K562 treated with DMSO at 1 percent for 12 hours (cell line): Measurements from ENCODE around the gene BSPRY. TPM values are rescaled to one million over a fixed set of nuclear protein-coding genes. Genes with fewer than 3 reads are reported as not detected.

ENCODE experiments used
- total RNA-seq: library from RNA; unstranded; fragments of 300-600 nt; gene quantifications from 2 replicates; pipeline ENCODE4 v1.2.3, GENCODE V29; 2022; ENCODE audit not compliant: insufficient read depth

BSPRY gene
- total RNA-seq, result 0.97 and 1.1 TPM in 2 replicates

GRCh38 chr9:113349445-113350094 lies at the start of gene BSPRY:
TSS of gene BSPRY (plus strand) at chr9:113349541. CDS start at chr9:113349580, 39 bp downstream.

GRCh38 chr9:113302792-113303418 lies 46.4 kb upstream of the BSPRY start, which contains the start of gene RNF183:
TSS of gene RNF183 (minus strand) at chr9:113303376. CDS start at chr9:113298184, 5,192 bp downstream.

DNA sequence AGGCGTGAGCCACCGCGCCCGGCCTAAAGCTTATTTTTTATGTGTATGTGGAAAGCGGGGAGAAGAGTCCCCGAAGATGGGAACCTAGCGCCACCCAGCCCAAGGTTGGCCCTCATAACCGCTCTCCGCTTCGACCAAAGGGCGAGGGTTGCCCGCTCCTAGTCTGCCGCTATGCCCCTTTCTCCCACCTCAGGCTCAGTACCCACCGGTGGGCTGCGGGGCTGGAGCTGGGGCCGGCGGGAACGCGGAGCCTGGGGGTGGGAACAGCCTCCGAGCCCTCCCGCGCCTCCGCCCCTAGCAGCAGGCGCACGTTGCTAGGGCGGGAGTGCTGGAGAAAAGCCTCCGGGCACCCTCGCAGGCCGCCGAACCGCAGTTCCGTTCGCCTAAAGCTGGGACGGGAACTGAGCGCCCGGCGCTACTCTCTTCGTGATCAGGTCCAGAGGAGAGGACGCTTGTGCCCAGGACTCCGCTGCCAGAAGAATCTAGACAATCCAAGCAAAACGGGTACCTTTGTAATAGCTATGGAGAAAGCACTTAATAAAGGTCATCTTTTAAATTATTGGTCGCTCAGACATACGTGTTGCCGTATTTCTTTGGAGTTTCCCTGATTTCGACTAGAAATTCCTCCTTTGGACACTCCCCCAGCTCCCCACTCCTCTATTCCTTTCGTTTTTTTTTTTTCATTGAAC lies 9.2 kb upstream of the BSPRY start, which contains the start of gene WDR31:
Gene WDR31, minus strand, starts transcription at position 265 of the 689 bp plus-strand sequence. CDS start 8,253 bp downstream, outside the sequence.

DNA sequence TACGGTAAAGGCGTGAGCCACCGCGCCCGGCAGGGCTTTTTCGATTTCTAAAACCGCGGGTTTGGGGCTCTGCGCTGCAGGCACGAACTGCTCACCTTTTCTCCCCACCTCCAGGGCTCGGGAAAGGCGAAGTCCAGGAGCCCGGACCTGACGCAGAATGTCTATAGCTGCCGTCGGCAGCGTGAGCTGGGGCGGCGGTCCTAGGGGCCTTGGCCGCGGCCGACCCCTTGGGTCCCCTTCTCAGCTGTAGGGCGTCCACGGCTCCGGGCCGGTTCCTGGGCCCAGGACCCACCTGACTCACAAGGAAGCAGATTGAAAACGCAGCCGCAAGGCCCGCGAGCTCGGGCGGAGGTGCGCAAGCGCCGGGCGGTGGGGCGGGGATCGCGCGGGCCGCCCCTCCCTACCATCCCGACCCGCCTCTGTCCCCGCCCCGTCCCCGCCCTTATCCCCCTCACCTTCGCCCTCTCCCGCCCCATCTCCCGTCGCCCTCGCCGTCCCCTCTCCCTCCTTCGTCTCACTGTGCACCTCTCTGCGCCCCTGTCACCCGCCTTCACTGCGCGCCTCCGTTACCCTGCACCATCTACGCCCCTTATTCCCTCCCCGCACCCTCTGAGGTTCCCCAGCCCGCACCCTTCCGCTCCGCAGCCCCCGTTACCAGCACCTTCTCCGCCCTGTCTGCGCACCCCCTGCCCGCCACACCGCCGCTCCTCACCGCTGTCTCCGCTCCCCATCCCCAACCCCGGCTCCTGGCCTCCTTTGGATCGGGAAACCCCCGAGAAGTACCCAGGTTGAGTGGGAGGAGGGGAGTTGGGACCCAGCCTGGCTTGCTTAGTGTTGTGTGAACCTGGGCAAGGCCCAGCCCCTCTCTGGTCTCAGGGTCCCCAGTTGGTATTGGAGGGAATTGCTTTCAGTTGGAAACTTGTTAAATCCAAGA lies 27.6 kb downstream of the BSPRY start, which contains the start of gene HDHD3:
Gene HDHD3, minus strand, starts transcription at position 353 of the 934 bp plus-strand sequence. CDS start 2,632 bp downstream, outside the sequence.

DNA sequence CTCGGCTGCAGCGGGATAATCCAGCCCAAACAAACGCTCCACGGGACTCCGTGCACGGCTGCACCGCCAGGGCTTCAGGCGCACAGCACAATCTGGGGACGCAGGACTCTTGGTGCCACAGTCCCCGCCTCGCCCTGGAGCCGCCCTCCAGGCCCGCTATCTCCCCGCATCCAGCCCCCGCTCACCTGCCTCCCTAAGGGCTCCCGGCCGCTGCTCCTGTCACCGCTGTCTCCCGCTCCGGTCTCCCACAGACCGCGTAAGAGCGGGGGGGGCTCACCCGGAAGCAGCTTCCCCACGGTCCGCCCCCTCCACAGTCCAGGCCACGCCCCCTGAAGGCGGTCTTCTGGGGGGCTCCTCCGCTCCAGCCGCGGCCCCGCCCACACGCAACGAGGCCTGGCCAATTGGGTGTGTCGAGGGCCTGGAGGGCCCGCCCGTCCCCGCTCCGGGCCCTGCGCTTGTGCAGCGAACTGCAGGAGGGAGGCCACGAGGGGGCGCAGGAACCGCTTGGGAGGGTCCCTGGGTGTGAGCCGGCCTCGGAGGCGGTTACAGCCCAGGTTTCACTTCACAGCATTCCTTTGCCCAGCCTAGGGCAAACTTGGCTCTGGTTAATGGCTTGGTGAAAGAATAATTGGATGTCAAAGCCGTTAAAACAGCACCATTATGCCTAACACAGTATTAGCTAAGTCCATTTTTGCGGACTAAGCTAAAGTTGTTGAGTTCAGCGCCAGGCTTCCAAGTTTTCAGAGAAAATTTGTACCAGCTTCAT lies 51.9 kb downstream of the BSPRY start, which contains the start of gene ALAD:
Gene ALAD, minus strand, starts transcription at position 258 of the 766 bp plus-strand sequence. CDS start 7,725 bp downstream, outside the sequence.

GRCh38 chr9:113410207-113410864 lies 61.0 kb downstream of the BSPRY start, which contains the start of the genes C9orf43 and POLE3:
TSS of gene C9orf43 (plus strand) at chr9:113410747. CDS start at chr9:113413494, 2,747 bp downstream.
TSS of gene POLE3 (minus strand) at chr9:113410675. CDS start at chr9:113410293, 382 bp downstream.

Other genes with a start within 250 kb of the BSPRY start
- 1.9 and 3.5 TPM in 2 replicates for gene SLC31A2, start 198.5 kb upstream of the BSPRY start, total RNA-seq
- 5.7 and 17.8 TPM in 2 replicates for gene FKBP15, start 128.3 kb upstream of the BSPRY start, total RNA-seq
- gene SLC31A1, start 128.0 kb upstream of the BSPRY start, total RNA-seq, result 18.8 and 55.7 TPM in 2 replicates
- gene CDC26, start 74.0 kb upstream of the BSPRY start, total RNA-seq, result 29.7 and 31.8 TPM in 2 replicates
- gene PRPF4, start 73.9 kb upstream of the BSPRY start, total RNA-seq, result 14.3 and 29.1 TPM in 2 replicates
- 0.53 TPM in 1 of 2 replicates, not detected in the other for gene RNF183, start 46.2 kb upstream of the BSPRY start, total RNA-seq
- gene WDR31, start 9.3 kb upstream of the BSPRY start, total RNA-seq, result 1.4 and 5.8 TPM in 2 replicates
- gene HDHD3, start 27.4 kb downstream of the BSPRY start, total RNA-seq, result 43.8 and 46.9 TPM in 2 replicates
- gene ALAD, start 51.7 kb downstream of the BSPRY start, total RNA-seq, result 24.0 and 59.9 TPM in 2 replicates
- 51.2 and 78.7 TPM in 2 replicates for gene POLE3, start 61.1 kb downstream of the BSPRY start, total RNA-seq
- 0.41 TPM in 1 of 2 replicates, not detected in the other for gene C9orf43, start 61.2 kb downstream of the BSPRY start, total RNA-seq
- 5.6 and 8.1 TPM in 2 replicates for gene RGS3, start 114.2 kb downstream of the BSPRY start, total RNA-seq